ENCODE data around the gene TMEM219.

The TMEM219 gene

DNA sequence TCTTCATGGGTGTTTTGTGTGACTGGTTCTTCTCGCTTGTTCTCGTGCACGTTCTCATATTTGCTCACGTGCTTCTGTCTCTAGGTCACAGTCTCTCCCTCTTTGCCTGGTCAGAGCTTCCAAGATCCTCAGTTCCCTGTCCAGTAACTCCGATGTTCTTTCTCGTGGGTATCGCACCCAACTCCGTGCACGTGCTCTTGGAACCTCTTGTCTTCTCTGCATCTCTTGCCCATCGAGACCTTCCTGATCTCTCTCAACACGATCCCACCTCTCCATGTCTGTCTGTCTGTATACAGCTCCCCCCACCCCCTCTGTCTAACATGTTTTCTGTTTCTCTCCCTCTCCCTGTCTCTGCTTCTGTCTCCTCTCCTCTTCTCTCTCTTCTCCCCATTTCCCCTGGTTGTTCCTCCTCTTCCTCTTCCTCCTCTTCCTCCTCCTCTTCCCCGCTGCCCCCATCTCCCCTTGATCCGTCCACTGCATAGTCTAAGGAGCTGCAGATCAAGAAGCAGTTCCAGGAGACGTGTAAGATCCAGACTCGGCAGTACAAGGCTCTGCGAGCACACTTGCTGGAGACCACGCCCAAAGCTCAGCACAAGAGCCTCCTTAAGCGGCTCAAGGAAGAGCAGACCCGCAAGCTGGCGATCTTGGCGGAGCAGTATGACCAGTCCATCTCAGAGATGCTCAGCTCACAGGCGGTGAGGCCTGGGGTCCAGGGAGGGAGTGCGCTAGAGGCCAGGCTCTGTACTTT is 27.4 kb downstream of the TMEM219 start:
- no peak for TF ChIP-seq GABPA (IDR thresholded peaks at IDR 0.05; ENCODE audit: low read depth)
- TF ChIP-seq, protein P1, sequence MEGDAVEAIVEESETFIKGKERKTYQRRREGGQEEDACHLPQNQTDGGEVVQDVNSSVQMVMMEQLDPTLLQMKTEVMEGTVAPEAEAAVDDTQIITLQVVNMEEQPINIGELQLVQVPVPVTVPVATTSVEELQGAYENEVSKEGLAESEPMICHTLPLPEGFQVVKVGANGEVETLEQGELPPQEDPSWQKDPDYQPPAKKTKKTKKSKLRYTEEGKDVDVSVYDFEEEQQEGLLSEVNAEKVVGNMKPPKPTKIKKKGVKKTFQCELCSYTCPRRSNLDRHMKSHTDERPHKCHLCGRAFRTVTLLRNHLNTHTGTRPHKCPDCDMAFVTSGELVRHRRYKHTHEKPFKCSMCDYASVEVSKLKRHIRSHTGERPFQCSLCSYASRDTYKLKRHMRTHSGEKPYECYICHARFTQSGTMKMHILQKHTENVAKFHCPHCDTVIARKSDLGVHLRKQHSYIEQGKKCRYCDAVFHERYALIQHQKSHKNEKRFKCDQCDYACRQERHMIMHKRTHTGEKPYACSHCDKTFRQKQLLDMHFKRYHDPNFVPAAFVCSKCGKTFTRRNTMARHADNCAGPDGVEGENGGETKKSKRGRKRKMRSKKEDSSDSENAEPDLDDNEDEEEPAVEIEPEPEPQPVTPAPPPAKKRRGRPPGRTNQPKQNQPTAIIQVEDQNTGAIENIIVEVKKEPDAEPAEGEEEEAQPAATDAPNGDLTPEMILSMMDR (IDR thresholded peaks at IDR 0.05; ENCODE audit: insufficient read depth, low read length), result no peak
- TF ChIP-seq REST (IDR thresholded peaks at IDR 0.05; ENCODE audit: insufficient replicate concordance, low read depth), result no peak
- no peak for TF ChIP-seq SPI1 (IDR thresholded peaks at IDR 0.05; ENCODE audit: borderline replicate concordance, low read depth)
- DNase-seq (ENCODE audit: low read depth in 1 of 2, low spot score in 1 of 2), result no peak
- no peak overlapping the region for H3K27ac ChIP-seq (replicated peaks)
- H3K4me3 ChIP-seq (replicated peaks; ENCODE audit: insufficient read depth, low read length), result no peak overlapping the region
- no peaks in the 10 kb centered on the region for H3K27me3 ChIP-seq (ENCODE audit: insufficient read depth, poor library complexity, severe bottlenecking)

- Histone ChIP-seq H3K4me3 (replicated peaks; ENCODE audit: insufficient read depth, low read length) (no peak overlapping the region), H3K27me3 (ENCODE audit: insufficient read depth, poor library complexity, severe bottlenecking) (no peaks in the 10 kb centered on the region), H3K27ac (replicated peaks) (no peak overlapping the region)
- TF ChIP-seq SPI1 (IDR thresholded peaks at IDR 0.05; ENCODE audit: borderline replicate concordance, low read depth), result no peak
- TF ChIP-seq REST (IDR thresholded peaks at IDR 0.05; ENCODE audit: insufficient replicate concordance, low read depth), result no peak
- TF ChIP-seq POLR2AphosphoS5 (IDR thresholded peaks at IDR 0.05; ENCODE audit: low read depth), result no peak
- DNase-seq (ENCODE audit: low read depth in 1 of 2, low spot score in 1 of 2), result no peak
Measured at GRCh38 chr16:29990034-29990433, 28.2 kb downstream of the TMEM219 start.

DNA sequence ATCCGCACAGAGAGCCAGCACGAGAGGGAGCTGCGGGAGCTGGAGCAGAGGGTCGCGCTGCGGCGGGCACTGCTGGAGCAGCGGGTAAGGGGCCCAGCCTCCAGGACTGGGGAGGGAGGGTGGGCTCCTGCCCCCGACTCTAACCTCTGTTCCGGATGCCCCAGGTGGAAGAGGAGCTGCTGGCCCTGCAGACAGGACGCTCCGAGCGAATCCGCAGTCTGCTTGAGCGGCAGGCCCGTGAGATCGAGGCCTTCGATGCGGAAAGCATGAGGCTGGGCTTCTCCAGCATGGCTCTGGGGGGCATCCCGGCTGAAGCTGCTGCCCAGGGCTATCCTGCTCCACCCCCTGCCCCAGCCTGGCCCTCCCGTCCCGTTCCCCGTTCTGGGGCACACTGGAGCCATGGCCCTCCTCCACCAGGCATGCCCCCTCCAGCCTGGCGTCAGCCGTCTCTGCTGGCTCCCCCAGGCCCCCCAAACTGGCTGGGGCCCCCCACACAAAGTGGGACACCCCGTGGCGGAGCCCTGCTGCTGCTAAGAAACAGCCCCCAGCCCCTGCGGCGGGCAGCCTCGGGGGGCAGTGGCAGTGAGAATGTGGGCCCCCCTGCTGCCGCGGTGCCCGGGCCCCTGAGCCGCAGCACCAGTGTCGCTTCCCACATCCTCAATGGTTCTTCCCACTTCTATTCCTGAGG is 29.1 kb downstream of the TMEM219 start:
- DNase-seq (ENCODE audit: low read depth in 1 of 2, low spot score in 1 of 2), result no peak
- Histone ChIP-seq H3K4me3 (replicated peaks; ENCODE audit: insufficient read depth, low read length) (no peak overlapping the region), H3K27me3 (ENCODE audit: insufficient read depth, poor library complexity, severe bottlenecking) (no peaks in the 10 kb centered on the region), H3K27ac (replicated peaks) (no peak overlapping the region)
- TF ChIP-seq, protein P1 (IDR thresholded peaks at IDR 0.05; ENCODE audit: insufficient read depth, low read length), result no peak
- TF ChIP-seq SPI1 (IDR thresholded peaks at IDR 0.05; ENCODE audit: borderline replicate concordance, low read depth), result no peak
- no peak for TF ChIP-seq REST (IDR thresholded peaks at IDR 0.05; ENCODE audit: insufficient replicate concordance, low read depth)
- TF ChIP-seq GABPA (IDR thresholded peaks at IDR 0.05; ENCODE audit: low read depth), result no peak
- TF ChIP-seq POLR2AphosphoS5 (IDR thresholded peaks at IDR 0.05; ENCODE audit: low read depth), result no peak
